Loucy (cell line): ENCODE measurements around the gene ARX.

Experiments
- H2AFZ ChIP-seq: fragments of 200-600 bp; sonication (generic); 2 replicates; pipeline ENCODE4 v1.6.0; 2016; ENCODE audit warnings: antibody characterized with exemption, mild to moderate bottlenecking, low read length, moderate library complexity
- H3F3A ChIP-seq: fragments of 200-600 bp; 2 replicates; pipeline ENCODE4 v1.6.0; 2016; ENCODE audit warnings: antibody characterized with exemption, low read depth, mild to moderate bottlenecking
- H3K27me3 ChIP-seq: fragments of 200-600 bp; sonication (generic); 2 replicates; pipeline ENCODE4 v1.6.1; 2014; ENCODE audit warnings: low read length, mild to moderate bottlenecking; ENCODE audit not compliant: insufficient read depth, poor library complexity, severe bottlenecking
- H3K36me3 ChIP-seq: fragments of 200-600 bp; sonication (generic); 2 replicates; pipeline ENCODE4 v1.6.1; 2016; ENCODE audit warnings: low read length; ENCODE audit not compliant: insufficient read depth
- H3K4me1 ChIP-seq: fragments of 200-600 bp; sonication (generic); 2 replicates; pipeline ENCODE4 v1.5.1; 2014; ENCODE audit warnings: low read length, mild to moderate bottlenecking; ENCODE audit not compliant: insufficient read depth, poor library complexity, severe bottlenecking
- H3K4me2 ChIP-seq: fragments of 200-600 bp; sonication (generic); 2 replicates; pipeline ENCODE4 v1.6.0; 2014; ENCODE audit warnings: antibody characterized with exemption, low read length, low read depth, mild to moderate bottlenecking; ENCODE audit not compliant: poor library complexity, severe bottlenecking
- H3K4me3 ChIP-seq: fragments of 200-600 bp; sonication (generic); 2 replicates; pipeline ENCODE4 v1.5.1; 2014; ENCODE audit warnings: low read length, mild to moderate bottlenecking, mixed read lengths; ENCODE audit not compliant: poor library complexity, severe bottlenecking
- H3K79me2 ChIP-seq: fragments of 200-600 bp; sonication (generic); 2 replicates; pipeline ENCODE4 v1.6.1; 2014; ENCODE audit warnings: low read length; ENCODE audit not compliant: insufficient read depth
- H3K9ac ChIP-seq: fragments of 200-600 bp; sonication (generic); 2 replicates; pipeline ENCODE4 v1.6.0; 2014; ENCODE audit warnings: mild to moderate bottlenecking, low read depth, low read length, moderate library complexity; ENCODE audit not compliant: poor library complexity, severe bottlenecking
- H3K9me2 ChIP-seq: fragments of 200-600 bp; sonication (generic); replicated peaks from 2 replicates; pipeline ENCODE4 v1.6.1; 2016; ENCODE audit warnings: low read depth, low read length, mixed read lengths
- H3K9me3 ChIP-seq: fragments of 200-600 bp; sonication (generic); 2 replicates; pipeline ENCODE4 v1.6.1; 2014; ENCODE audit warnings: mild to moderate bottlenecking, antibody characterized with exemption, low read length, low read depth; ENCODE audit not compliant: insufficient read depth
- H4K20me1 ChIP-seq: fragments of 200-600 bp; sonication (generic); 2 replicates; pipeline ENCODE4 v1.6.0; 2014; ENCODE audit warnings: antibody characterized with exemption, low read length, mild to moderate bottlenecking; ENCODE audit not compliant: insufficient read depth, poor library complexity, severe bottlenecking
- EZH2phosphoT487 ChIP-seq: fragments of 200-600 bp; IDR thresholded peaks from 2 replicates; pipeline ENCODE4 v1.6.1; 2018; ENCODE audit warnings: antibody characterized with exemption, mild to moderate bottlenecking, moderate library complexity, borderline replicate concordance
- TF ChIP-seq, protein P1 (sequence below): fragments of 200-600 bp; sonication (generic); conservative IDR thresholded peaks from 2 replicates; pipeline ENCODE4 v1.5.1; 2014; ENCODE audit warnings: mild to moderate bottlenecking, antibody characterized with exemption, low read length

Gene ARX

GRCh38 chrX:24955372-24955930 lies 60.3 kb downstream of the ARX start:
- Histone ChIP-seq H3K27me3 (no peaks in the 10 kb centered on the region), H4K20me1 (no peaks in the 10 kb centered on the region), H3K9me3 (no peaks in the 10 kb centered on the region), H2AFZ (no peak overlapping the region), H3K36me3 (no peaks in the 10 kb centered on the region), H3K4me2 (no peak overlapping the region), H3K9me2 (no peaks in the 10 kb centered on the region), H3K79me2 (no peaks in the 10 kb centered on the region), H3K9ac (no peak overlapping the region), H3K4me1 (no peaks in the 10 kb centered on the region), H3K4me3 (no peak overlapping the region), H3F3A (no peaks in the 10 kb centered on the region)
- TF ChIP-seq, protein P1, sequence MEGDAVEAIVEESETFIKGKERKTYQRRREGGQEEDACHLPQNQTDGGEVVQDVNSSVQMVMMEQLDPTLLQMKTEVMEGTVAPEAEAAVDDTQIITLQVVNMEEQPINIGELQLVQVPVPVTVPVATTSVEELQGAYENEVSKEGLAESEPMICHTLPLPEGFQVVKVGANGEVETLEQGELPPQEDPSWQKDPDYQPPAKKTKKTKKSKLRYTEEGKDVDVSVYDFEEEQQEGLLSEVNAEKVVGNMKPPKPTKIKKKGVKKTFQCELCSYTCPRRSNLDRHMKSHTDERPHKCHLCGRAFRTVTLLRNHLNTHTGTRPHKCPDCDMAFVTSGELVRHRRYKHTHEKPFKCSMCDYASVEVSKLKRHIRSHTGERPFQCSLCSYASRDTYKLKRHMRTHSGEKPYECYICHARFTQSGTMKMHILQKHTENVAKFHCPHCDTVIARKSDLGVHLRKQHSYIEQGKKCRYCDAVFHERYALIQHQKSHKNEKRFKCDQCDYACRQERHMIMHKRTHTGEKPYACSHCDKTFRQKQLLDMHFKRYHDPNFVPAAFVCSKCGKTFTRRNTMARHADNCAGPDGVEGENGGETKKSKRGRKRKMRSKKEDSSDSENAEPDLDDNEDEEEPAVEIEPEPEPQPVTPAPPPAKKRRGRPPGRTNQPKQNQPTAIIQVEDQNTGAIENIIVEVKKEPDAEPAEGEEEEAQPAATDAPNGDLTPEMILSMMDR, result no peak

- Histone ChIP-seq H4K20me1 (no peaks in the 10 kb centered on the region), H2AFZ (no peak overlapping the region), H3K4me2 (peak overlapping the region; percentile 8), H3K27me3 (no peaks in the 10 kb centered on the region), H3K79me2 (no peaks in the 10 kb centered on the region), H3K36me3 (no peaks in the 10 kb centered on the region), H3K9me2 (no peaks in the 10 kb centered on the region), H3K4me1 (no peaks in the 10 kb centered on the region), H3F3A (no peaks in the 10 kb centered on the region), H3K9me3 (no peaks in the 10 kb centered on the region), H3K9ac (no peak overlapping the region), H3K4me3 (no peak overlapping the region)
- TF ChIP-seq, protein P1, result no peak
- no peak for TF ChIP-seq EZH2phosphoT487
Observed at GRCh38 chrX:24954732-24955131, 61.0 kb downstream of the ARX start.
